ENCODE data around the gene ACOX3.

ACOX3 gene

GRCh38 chr4:8322794-8323704 is 117.5 kb downstream of the ACOX3 start:
- DNase-seq (ENCODE audit: low read depth, low spot score): no peak

GRCh38 chr4:8321771-8322170 is 118.8 kb downstream of the ACOX3 start:
- DNase-seq (ENCODE audit: low read depth, low spot score): no peak

DNA sequence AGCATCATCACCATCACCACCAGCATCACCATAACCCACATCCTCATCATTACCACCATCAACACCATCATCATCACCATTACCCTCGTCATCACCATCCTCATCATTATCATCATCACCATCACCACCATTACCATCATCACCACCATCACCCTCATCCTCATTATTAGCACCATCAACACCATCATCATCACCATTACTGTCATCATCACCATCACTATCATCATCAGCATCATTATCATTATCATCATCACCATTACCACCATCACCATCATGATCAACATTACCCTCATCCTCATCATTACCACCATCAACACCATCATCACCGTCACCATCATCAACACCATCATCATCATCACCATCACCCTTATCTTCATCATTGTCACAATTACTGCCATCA is 119.3 kb downstream of the ACOX3 start:
- DNase-seq (ENCODE audit: low read depth, low spot score): no peak

GRCh38 chr4:8320386-8320750 is 120.2 kb downstream of the ACOX3 start:
- no peak for DNase-seq (ENCODE audit: low read depth, low spot score)

- DNase-seq (ENCODE audit: low read depth, low spot score): no peak
These were observed 120.7 kb downstream of the ACOX3 start for GRCh38 chr4:8319731-8320385.

- DNase-seq (ENCODE audit: low read depth, low spot score): no peak
These were observed 121.5 kb downstream of the ACOX3 start for GRCh38 chr4:8319061-8319460.

DNA sequence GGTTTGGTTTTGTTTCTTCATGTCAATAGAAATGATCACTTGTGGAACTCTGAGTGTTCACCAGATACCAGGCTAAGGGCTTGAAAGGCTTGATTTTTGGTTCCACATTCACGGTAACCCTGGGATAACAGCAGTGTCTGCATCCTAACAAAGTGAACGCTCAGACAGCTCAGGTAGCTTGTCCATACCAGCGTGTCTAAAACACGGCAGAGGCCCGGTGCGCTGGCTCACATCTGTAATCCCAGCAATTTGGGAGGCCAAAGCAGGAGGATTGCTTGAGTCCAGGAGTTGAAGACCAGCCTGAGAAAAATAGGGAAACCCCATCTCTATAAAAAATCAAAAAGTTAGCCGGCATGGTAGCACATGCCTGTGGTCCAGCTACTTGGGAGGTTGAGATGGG is 122.0 kb downstream of the ACOX3 start:
- DNase-seq (ENCODE audit: low read depth, low spot score): no peak

DNA sequence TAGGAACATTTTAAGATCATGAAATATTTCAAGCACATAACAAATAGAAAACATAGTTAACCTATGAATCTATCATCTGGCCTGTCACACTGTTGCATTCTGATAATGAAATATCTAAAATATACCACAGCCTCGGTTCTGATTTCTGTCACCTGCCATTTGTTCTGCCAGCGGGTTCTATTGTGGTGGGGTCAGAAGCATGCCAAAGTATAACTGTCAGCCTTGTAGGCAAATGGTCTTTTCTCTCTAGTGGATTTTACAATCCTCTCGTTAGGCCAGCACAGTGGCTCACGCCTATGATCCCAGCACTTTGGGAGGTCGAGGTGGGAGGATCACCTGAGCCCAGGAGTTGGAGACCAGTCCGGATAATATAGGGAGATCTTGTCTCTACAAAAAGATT is 123.0 kb downstream of the ACOX3 start:
- no peak for DNase-seq (ENCODE audit: low read depth, low spot score)

- DNase-seq (ENCODE audit: low read depth, low spot score): no peak
These were observed 123.6 kb downstream of the ACOX3 start for GRCh38 chr4:8316911-8317351.
